Measurements from ENCODE around the gene KCNRG. TPM values are rescaled to one million over a fixed set of nuclear protein-coding genes. Genes with fewer than 3 reads are reported as not detected.
A peak's percentile ranks its signal among the peaks of the same experiment; 100 is the strongest.

Gene KCNRG
- total RNA-seq, 3 donors from 2014 or later = 0.66 to 1.2 (median 1.1) TPM

DNA sequence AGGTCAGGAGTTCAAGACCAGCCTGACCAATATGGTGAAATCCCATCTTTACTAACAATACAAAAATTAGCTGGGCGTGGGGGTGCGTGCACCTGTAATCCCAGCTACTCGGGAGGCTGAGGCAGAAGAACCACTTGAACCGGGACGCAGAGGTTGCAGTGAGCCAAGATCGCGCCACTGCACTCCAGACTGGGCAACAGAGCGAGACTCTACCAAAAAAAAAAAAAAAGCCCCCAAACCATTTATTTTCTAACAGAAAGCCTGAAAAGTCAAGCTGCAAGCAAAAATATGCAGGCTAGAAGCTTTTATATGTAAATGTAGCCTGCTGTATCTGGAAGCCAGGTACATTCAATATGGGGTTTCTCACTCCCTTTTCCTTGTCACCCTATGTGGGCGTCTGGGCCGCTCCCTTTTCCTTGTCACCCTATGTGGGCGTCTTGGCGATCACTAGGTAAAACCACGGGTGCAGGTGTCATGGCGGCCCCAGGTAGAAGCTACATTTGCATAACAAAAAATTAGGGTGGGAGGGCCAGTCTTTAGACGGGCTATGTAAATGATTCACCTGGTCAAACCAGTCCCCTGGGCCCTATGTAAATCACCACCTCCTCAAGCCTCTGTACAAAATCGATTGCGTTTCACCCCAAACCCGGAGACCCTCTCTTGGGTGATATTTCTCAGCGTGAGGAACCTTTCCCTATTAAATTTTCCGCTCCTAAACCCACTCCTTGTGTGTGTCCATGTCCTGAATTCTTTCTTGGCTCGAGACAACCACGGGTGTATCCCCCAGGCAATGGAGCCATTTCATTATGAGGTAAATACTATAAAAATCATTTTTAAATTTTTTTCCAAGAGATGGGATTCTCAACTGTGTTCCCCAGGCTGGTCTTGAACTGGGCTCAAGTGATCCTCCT lies 16.3 kb upstream of the KCNRG start:
- no peaks in the 10 kb centered on the region for H3K9me3 ChIP-seq
- H3K36me3 ChIP-seq (ENCODE audit: low read depth) = no peaks in the 10 kb centered on the region
- TF ChIP-seq, protein P1, sequence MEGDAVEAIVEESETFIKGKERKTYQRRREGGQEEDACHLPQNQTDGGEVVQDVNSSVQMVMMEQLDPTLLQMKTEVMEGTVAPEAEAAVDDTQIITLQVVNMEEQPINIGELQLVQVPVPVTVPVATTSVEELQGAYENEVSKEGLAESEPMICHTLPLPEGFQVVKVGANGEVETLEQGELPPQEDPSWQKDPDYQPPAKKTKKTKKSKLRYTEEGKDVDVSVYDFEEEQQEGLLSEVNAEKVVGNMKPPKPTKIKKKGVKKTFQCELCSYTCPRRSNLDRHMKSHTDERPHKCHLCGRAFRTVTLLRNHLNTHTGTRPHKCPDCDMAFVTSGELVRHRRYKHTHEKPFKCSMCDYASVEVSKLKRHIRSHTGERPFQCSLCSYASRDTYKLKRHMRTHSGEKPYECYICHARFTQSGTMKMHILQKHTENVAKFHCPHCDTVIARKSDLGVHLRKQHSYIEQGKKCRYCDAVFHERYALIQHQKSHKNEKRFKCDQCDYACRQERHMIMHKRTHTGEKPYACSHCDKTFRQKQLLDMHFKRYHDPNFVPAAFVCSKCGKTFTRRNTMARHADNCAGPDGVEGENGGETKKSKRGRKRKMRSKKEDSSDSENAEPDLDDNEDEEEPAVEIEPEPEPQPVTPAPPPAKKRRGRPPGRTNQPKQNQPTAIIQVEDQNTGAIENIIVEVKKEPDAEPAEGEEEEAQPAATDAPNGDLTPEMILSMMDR (IDR thresholded peaks at IDR 0.05) = no peak
- H3K4me3 ChIP-seq = no peak overlapping the region
- ATAC-seq = no peak
- no peak for DNase-seq
- H3K4me1 ChIP-seq (ENCODE audit: low read depth) = peaks cover 38% of the 10 kb centered on the region
- intact Hi-C loops (cut with DNase I, micrococcal nuclease) = loop anchor here in 1 of 2 donors (10.0 kb wide), 1 partner anchor 86 kb away; no protein-coding TSS in a partner anchor

DNA sequence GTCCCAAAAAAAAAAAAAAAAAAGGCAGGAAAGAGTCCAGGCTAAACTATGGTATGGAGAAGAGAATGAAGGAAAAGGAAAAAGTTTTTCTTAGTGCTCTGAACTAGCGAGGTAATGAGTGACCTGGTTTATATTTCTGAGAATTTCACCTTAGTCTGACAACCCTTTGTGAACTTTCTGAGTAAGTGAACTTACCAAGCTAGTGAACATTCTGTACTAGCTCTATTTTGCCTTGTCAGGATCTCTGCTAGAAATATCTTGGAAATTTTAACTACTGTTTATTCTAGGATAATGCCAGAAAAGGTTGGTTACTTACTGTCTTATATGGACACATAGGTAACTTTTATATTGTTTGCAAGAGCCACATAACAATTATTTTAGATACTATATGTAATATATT lies 14.0 kb upstream of the KCNRG start:
- intact Hi-C loops (cut with DNase I, micrococcal nuclease) = no loop called here
- H3K4me3 ChIP-seq = no peak overlapping the region
- DNase-seq (no peak), ATAC-seq (no peak)
- no peaks in the 10 kb centered on the region for H3K36me3 ChIP-seq (ENCODE audit: low read depth)
- H3K4me1 ChIP-seq (ENCODE audit: low read depth) = peaks cover 45% of the 10 kb centered on the region
- TF ChIP-seq, protein P1 (IDR thresholded peaks at IDR 0.05) = no peak
- H3K9me3 ChIP-seq = no peaks in the 10 kb centered on the region

DNA sequence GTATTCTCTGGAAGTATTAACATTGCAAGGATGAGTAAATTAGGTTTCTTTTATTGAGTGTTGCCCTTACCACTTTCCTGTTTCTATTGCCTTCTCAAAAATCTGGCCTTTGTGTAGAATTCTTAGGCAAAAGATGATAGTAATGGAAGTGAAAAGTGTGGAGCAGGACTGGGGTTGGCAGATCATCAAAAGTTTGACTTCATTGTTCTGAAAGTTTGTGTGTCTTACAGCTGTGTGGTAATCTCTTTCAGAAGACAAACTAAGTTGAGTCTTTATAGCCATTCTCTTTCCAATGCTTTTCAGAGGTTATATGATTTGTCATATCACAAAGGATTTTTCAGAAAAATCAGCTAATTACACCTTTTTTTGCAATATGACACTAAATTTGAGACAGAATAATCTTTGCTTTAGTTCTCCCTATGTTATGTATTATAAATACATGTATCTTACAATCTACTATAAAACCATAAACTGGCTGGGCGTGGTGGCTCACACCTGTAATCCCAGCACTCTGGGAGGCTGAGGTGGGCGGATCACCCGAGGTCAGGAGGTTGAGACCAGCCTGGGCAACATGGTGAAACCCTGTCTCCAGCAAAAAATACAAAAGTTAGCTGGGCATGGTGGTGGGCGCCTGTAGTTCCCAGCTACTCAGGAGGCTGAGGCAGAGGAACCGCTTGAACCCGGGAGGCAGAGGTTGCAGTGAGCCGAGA lies 8.7 kb upstream of the KCNRG start:
- TF ChIP-seq, protein P1 (IDR thresholded peaks at IDR 0.05) = no peak
- no peaks in the 10 kb centered on the region for H3K9me3 ChIP-seq
- no peak overlapping the region for H3K4me3 ChIP-seq
- no peaks in the 10 kb centered on the region for H3K36me3 ChIP-seq (ENCODE audit: low read depth)
- intact Hi-C loops (cut with DNase I, micrococcal nuclease) = no loop called here
- peak; percentile 74 to 86 (median 78) for DNase-seq
- H3K4me1 ChIP-seq (ENCODE audit: low read depth) = peaks cover 21% of the 10 kb centered on the region
- ATAC-seq = peak; percentile 87

DNA sequence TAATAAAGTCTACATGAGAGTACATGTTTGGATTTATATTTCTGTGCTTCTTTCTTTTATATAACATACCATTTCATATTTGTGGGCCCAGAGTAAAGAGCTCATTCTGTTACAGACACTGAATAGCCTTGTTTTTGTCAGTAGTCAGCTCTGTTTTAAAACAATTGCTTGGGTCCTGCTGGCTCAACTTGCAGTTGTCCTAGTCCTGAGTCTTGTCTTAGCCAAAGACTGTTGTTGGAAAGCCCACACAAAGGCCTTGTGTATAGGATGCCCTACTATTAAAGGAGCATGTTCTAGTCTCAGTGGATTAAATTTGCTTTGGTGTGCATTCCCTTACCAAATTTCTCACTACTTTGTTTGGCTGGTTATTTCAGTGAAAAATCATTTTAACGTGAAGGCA lies 3.8 kb upstream of the KCNRG start:
- TF ChIP-seq, protein P1 (IDR thresholded peaks at IDR 0.05) = no peak
- DNase-seq (no peak), ATAC-seq (no peak)
- intact Hi-C loops (cut with DNase I, micrococcal nuclease) = loop anchor here in 1 of 2 donors (10.0 kb wide), 1 partner anchor 53 kb away; no protein-coding TSS in a partner anchor
- Histone ChIP-seq H3K9me3 (no peaks in the 10 kb centered on the region), H3K36me3 (ENCODE audit: low read depth) (no peaks in the 10 kb centered on the region), H3K4me3 (no peak overlapping the region), H3K4me1 (ENCODE audit: low read depth) (peaks cover 9% of the 10 kb centered on the region)

DNA sequence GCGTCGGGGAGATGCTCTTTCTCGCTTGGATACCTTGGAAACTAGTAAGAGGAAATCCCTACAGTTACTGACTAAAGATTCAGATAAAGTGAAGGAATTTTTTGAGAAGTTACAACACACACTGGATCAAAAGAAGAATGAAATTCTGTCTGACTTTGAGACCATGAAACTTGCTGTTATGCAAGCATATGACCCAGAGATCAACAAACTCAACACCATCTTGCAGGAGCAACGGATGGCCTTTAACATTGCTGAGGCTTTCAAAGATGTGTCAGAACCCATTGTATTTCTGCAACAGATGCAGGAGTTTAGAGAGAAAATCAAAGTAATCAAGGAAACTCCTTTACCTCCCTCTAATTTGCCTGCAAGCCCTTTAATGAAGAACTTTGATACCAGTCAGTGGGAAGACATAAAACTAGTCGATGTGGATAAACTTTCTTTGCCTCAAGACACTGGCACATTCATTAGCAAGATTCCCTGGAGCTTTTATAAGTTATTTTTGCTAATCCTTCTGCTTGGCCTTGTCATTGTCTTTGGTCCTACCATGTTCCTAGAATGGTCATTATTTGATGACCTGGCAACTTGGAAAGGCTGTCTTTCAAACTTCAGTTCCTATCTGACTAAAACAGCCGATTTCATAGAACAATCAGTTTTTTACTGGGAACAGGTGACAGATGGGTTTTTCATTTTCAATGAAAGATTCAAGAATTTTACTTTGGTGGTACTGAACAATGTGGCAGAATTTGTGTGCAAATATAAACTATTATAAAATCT lies 2.7 kb upstream of the KCNRG start:
- ATAC-seq (no peak), DNase-seq (no peak)
- Histone ChIP-seq H3K9me3 (no peaks in the 10 kb centered on the region), H3K4me3 (no peak overlapping the region), H3K36me3 (ENCODE audit: low read depth) (no peaks in the 10 kb centered on the region), H3K4me1 (ENCODE audit: low read depth) (peaks cover 9% of the 10 kb centered on the region)
- intact Hi-C loops (cut with DNase I, micrococcal nuclease) = loop anchor here in 1 of 2 donors (10.0 kb wide), 1 partner anchor 52 kb away; no protein-coding TSS in a partner anchor
- TF ChIP-seq, protein P1 (IDR thresholded peaks at IDR 0.05) = no peak

Data from mucosa of descending colon (tissue), 3 donors.